ENCODE data around the gene SSBP4. TPM values are rescaled to one million over a fixed set of nuclear protein-coding genes. Genes with fewer than 3 reads are reported as not detected.
A peak's percentile ranks its signal among the peaks of the same experiment; 100 is the strongest.

Gene SSBP4
- total and polyA plus RNA-seq, 9 of the 15 experiments (the other 6 are each of a cell fraction or from before 2014, with no cell fraction given): 1.1 to 189 (median 39.0) TPM

- peak; percentile 78 for TF ChIP-seq CCNT2 (IDR thresholded peaks at IDR 0.05; ENCODE audit: borderline replicate concordance, extremely low read depth, insufficient read length, low read depth, low read length)
- no peak for TF ChIP-seq AFF1 (IDR thresholded peaks at IDR 0.05; ENCODE audit: low read depth in 1 of 2, partially characterized antibody in 2 of 2)
- peak; percentile 67 for TF ChIP-seq TFAP4 (CRISPR knock-in tag; IDR thresholded peaks at IDR 0.05; ENCODE audit: borderline replicate concordance)
- TF ChIP-seq EP300 (IDR thresholded peaks at IDR 0.05; ENCODE audit: low read length): peak; percentile 45; the same call in 1 of the 2 replicates
- peak; percentile 52 for TF ChIP-seq MAX (CRISPR knock-in tag; IDR thresholded peaks at IDR 0.05)
- peak; percentile 61; the same call in 1 of the 2 replicates for TF ChIP-seq CREM (IDR thresholded peaks at IDR 0.05; ENCODE audit: low read depth)
- TF ChIP-seq RBM17 (IDR thresholded peaks at IDR 0.05; ENCODE audit: borderline replicate concordance, low read depth, low read length): no peak
- TF ChIP-seq RB1 (IDR thresholded peaks at IDR 0.05; ENCODE audit: low read depth): no peak; the same call in none of the 2 replicates
- TF ChIP-seq CBFB (CRISPR knock-in tag; IDR thresholded peaks at IDR 0.05): no peak; the same call in 1 of the 2 replicates
- TF ChIP-seq ZNF79 (CRISPR knock-in tag; IDR thresholded peaks at IDR 0.05; ENCODE audit: low read depth): no peak
- 0 out of 2 replicates have a peak, but pooled peaks have one; percentile 31 for TF ChIP-seq NFIC (IDR thresholded peaks at IDR 0.05)
- TF ChIP-seq NR2C1 (IDR thresholded peaks at IDR 0.05): no peak
- 0 out of 2 replicates have a peak, but pooled peaks have one; percentile 34 for TF ChIP-seq NR2C1 (tag; IDR thresholded peaks at IDR 0.05)
- TF ChIP-seq PURB (CRISPR knock-in tag; IDR thresholded peaks at IDR 0.05; ENCODE audit: low read depth): no peak
- TF ChIP-seq MEF2D (tag; conservative IDR thresholded peaks at IDR 0.05; ENCODE audit: low read depth): peak; percentile 23; the same call in 1 of the 2 replicates
- no peak for TF ChIP-seq KAT7 (CRISPR knock-in tag; IDR thresholded peaks at IDR 0.05; ENCODE audit: borderline replicate concordance)
- TF ChIP-seq, protein P1, sequence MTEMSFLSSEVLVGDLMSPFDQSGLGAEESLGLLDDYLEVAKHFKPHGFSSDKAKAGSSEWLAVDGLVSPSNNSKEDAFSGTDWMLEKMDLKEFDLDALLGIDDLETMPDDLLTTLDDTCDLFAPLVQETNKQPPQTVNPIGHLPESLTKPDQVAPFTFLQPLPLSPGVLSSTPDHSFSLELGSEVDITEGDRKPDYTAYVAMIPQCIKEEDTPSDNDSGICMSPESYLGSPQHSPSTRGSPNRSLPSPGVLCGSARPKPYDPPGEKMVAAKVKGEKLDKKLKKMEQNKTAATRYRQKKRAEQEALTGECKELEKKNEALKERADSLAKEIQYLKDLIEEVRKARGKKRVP (CRISPR knock-in tag; IDR thresholded peaks at IDR 0.05): 0 out of 2 replicates have a peak, but pooled peaks have one; percentile 5
- peak; percentile 42; the same call in 1 of the 2 replicates for TF ChIP-seq GTF2E2 (tag; IDR thresholded peaks at IDR 0.05)
- TF ChIP-seq ETV6 (IDR thresholded peaks at IDR 0.05; ENCODE audit: borderline replicate concordance in 1 of 2, low read depth in 2 of 2, low read length in 1 of 2): peak in 1 of 2 experiments; percentile 59; a peak in 1 of 4 replicates
- no peak for TF ChIP-seq ETV6 (CRISPR knock-in tag; IDR thresholded peaks at IDR 0.05; ENCODE audit: borderline replicate concordance)
- TF ChIP-seq HDAC1 (IDR thresholded peaks at IDR 0.05): peak in 1 of 2 experiments; percentile 71; a peak in 2 of 4 replicates
- peak; percentile 38; the same call in 1 of the 2 replicates for TF ChIP-seq BHLHE40 (IDR thresholded peaks at IDR 0.05; ENCODE audit: low read length)
These were observed 19.3 kb downstream of the SSBP4 start (continued) for GRCh38 chr19:18438331-18439024.

Measured in K562 (cell line).